ENCODE data around the gene SPTA1.
"Not testable (repeated sequence)": the region's sequence is repeated elsewhere in the genome, so short reads cannot be mapped to it uniquely, and the experiment has no call there.

The SPTA1 gene

GRCh38 chr1:158691907-158692306 is 5.4 kb upstream of the SPTA1 start:
- H3K4me3 Mint-ChIP-seq = no peak overlapping the region
- no peak for TF ChIP-seq CTCF (IDR thresholded peaks at IDR 0.05)
- no peak for DNase-seq
- H3K4me1 Mint-ChIP-seq = no peaks in the 10 kb centered on the region
- no peaks in the 10 kb centered on the region for H3K9me3 Mint-ChIP-seq
- no peak overlapping the region for H3K27ac Mint-ChIP-seq
- peaks cover 5% of the 10 kb centered on the region for H3K27me3 Mint-ChIP-seq (ENCODE audit: low read depth, poor library complexity)
- H3K36me3 Mint-ChIP-seq (ENCODE audit: low read depth) = no peaks in the 10 kb centered on the region

GRCh38 chr1:158691149-158691548 is 4.6 kb upstream of the SPTA1 start:
- not testable (repeated sequence) for H3K9me3 Mint-ChIP-seq; H3K4me1 Mint-ChIP-seq; H3K27ac Mint-ChIP-seq; H3K4me3 Mint-ChIP-seq; H3K36me3 Mint-ChIP-seq (ENCODE audit: low read depth); H3K27me3 Mint-ChIP-seq (ENCODE audit: low read depth, poor library complexity); DNase-seq

DNA sequence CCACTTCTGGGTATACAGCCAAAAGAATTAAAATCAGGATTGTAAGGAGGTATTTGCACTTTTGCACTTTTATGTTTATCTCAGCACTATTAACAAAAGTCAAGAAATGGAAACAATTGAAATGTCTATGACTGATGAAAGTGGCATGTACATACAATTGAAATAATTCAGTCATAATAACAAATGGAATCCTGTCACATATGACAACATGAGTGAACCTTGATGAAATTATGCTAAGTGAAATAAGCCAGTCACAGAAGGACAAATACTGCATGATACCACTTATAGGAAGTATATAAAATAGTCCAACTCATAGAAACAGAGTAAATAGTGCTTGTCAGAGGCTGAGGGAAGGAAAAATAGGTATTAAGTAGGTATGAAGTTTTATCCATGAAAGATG is 3.4 kb upstream of the SPTA1 start:
- Mint-ChIP-seq H3K4me1 (no peaks in the 10 kb centered on the region), H3K27me3 (ENCODE audit: low read depth, poor library complexity) (peaks cover 8% of the 10 kb centered on the region), H3K27ac (no peak overlapping the region), H3K36me3 (ENCODE audit: low read depth) (no peaks in the 10 kb centered on the region), H3K4me3 (no peak overlapping the region), H3K9me3 (no peaks in the 10 kb centered on the region)
- TF ChIP-seq CTCF (IDR thresholded peaks at IDR 0.05) = no peak
- DNase-seq = no peak

GRCh38 chr1:158689110-158689509 is 2.6 kb upstream of the SPTA1 start:
- DNase-seq = no peak
- Mint-ChIP-seq H3K27me3 (ENCODE audit: low read depth, poor library complexity) (peaks cover 8% of the 10 kb centered on the region), H3K4me1 (no peaks in the 10 kb centered on the region), H3K36me3 (ENCODE audit: low read depth) (no peaks in the 10 kb centered on the region), H3K4me3 (no peak overlapping the region), H3K9me3 (no peaks in the 10 kb centered on the region), H3K27ac (no peak overlapping the region)
- TF ChIP-seq CTCF (IDR thresholded peaks at IDR 0.05) = no peak

DNA sequence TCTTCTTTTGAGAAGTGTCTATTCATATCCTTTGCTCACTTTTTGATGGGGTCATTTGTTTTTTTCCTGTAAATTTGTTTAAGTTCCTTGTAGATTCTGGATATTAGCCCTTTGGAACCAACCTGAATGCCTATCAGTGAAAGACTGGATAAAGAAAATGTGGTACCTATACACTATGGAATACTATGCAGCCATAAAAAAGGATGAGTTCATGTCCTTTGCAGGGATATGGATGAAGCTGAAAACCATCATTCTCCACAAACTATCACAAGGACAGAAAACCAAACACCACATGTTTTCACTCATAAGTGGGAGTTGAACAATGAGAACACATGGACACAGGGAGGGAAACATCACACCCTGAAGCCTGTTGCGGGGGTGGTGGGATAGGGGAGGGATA is 1.8 kb upstream of the SPTA1 start:
- H3K9me3 Mint-ChIP-seq; DNase-seq; H3K27ac Mint-ChIP-seq; H3K27me3 Mint-ChIP-seq (ENCODE audit: low read depth, poor library complexity); H3K4me1 Mint-ChIP-seq; H3K4me3 Mint-ChIP-seq; H3K36me3 Mint-ChIP-seq (ENCODE audit: low read depth): not testable (repeated sequence)

- H3K4me1 Mint-ChIP-seq = no peaks in the 10 kb centered on the region
- TF ChIP-seq CTCF (IDR thresholded peaks at IDR 0.05) = no peak
- no peaks in the 10 kb centered on the region for H3K9me3 Mint-ChIP-seq
- peaks cover 8% of the 10 kb centered on the region for H3K27me3 Mint-ChIP-seq (ENCODE audit: low read depth, poor library complexity)
- H3K4me3 Mint-ChIP-seq = no peak overlapping the region
- H3K36me3 Mint-ChIP-seq (ENCODE audit: low read depth) = no peaks in the 10 kb centered on the region
- no peak overlapping the region for H3K27ac Mint-ChIP-seq
- no peak for DNase-seq
Observed at GRCh38 chr1:158687037-158687436, 522 bp upstream of the SPTA1 start.

DNA sequence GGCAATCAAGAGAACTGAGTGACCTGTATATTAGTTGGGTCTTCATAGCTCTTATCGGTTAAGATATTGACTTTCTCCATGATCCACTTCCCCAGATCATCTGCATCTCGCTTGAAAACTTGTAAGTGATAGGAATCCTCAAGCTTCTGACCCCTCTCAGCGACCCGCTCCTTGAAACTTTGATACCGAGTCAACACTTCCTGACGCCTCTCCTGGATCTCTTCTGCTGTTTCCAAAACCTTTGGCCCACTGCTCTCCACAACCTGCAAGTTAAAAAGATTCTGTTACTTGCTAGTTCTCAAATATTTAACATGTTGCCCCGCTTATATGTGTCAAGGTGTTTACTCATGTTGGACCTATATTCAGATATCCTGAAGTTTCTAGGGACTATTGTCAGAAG is 1.4 kb downstream of the SPTA1 start:
- Mint-ChIP-seq H3K36me3 (ENCODE audit: low read depth) (no peaks in the 10 kb centered on the region), H3K4me3 (no peak overlapping the region), H3K27me3 (ENCODE audit: low read depth, poor library complexity) (peaks cover 5% of the 10 kb centered on the region), H3K4me1 (no peaks in the 10 kb centered on the region), H3K27ac (no peak overlapping the region), H3K9me3 (no peaks in the 10 kb centered on the region)
- no peak for TF ChIP-seq CTCF (IDR thresholded peaks at IDR 0.05)
- DNase-seq = no peak

All from nephron progenitor cell (in vitro differentiated cells).